SKM-1 treated with dmso at 0.1 percent for 144 hours (cell line): ENCODE data around the gene ZP2.
"Not testable (repeated sequence)": the region's sequence is repeated elsewhere in the genome, so short reads cannot be mapped to it uniquely, and the experiment has no call there.

Source experiments
- DNase-seq: peaks from one replicate; lab custom pipeline; 2025; ENCODE audit not compliant: unreplicated experiment; lab: John Stamatoyannopoulos, UW

The ZP2 gene

GRCh38 chr16:21152160-21153030 lies 59.0 kb downstream of the ZP2 start:
- DNase-seq, result not testable (repeated sequence)

- DNase-seq, result no peak
These were observed 60.9 kb downstream of the ZP2 start, which contains the start of gene DNAH3 for GRCh38 chr16:21150375-21151001. TSS of gene DNAH3 (minus strand) at chr16:21150846. CDS start at chr16:21150319, 527 bp downstream.
